ENCODE results near the gene DIPK1A. TPM values are rescaled to one million over a fixed set of nuclear protein-coding genes. Genes with fewer than 3 reads are reported as not detected.

Gene DIPK1A
- total and polyA plus RNA-seq, 12 donors = 0.91 to 10.2 (median 3.0) TPM

- no peak overlapping the region for H3K27ac ChIP-seq
- no peaks in the 10 kb centered on the region for H3K9me3 ChIP-seq (replicated peaks in 1 of 3)
- H3K4me3 ChIP-seq = no peak overlapping the region
- no peak for DNase-seq
- TF ChIP-seq CTCF (IDR thresholded peaks at IDR 0.05) (no peak), POLR2A (IDR thresholded peaks at IDR 0.05) (no peak)
- intact Hi-C loops (cut with DNase I) = loop anchor here (5.0 to 10.0 kb wide), 2 partner anchors 107 to 134 kb away; partner anchors contain the start of gene DIPK1A (in 1 of the 2)
- whole genome bisulfite sequencing, 4 donors = 62 to 69% (median 63%) methylated on average over 5 of the region's 5 CpGs
- peaks cover 0 to 7% of the 10 kb centered on the region in 2 donors for H3K4me1 ChIP-seq (replicated peaks in 1 of 2)
- no peaks in the 10 kb centered on the region for H3K36me3 ChIP-seq (replicated peaks in 1 of 2)
- H3K27me3 ChIP-seq = no peaks in the 10 kb centered on the region
Observed at GRCh38 chr1:92857817-92858216, 103.4 kb downstream of the DIPK1A start.

- H3K4me3 ChIP-seq = no peak overlapping the region
- 93 to 99% (median 97%) methylated on average over 4 of the region's 4 CpGs for WGBS, 4 donors
- intact Hi-C loops (cut with DNase I) = loop anchor here (5.0 to 10.0 kb wide), 2 partner anchors 110 to 137 kb away; partner anchors contain the start of gene DIPK1A (in 1 of the 2)
- H3K4me1 ChIP-seq (replicated peaks in 1 of 2) = peaks cover 0 to 7% of the 10 kb centered on the region in 2 donors
- H3K27ac ChIP-seq = no peak overlapping the region
- no peak for DNase-seq
- H3K36me3 ChIP-seq (replicated peaks in 1 of 2) = no peaks in the 10 kb centered on the region
- no peaks in the 10 kb centered on the region for H3K9me3 ChIP-seq (replicated peaks in 1 of 3)
- TF ChIP-seq POLR2A (IDR thresholded peaks at IDR 0.05) = no peak
- no peak for TF ChIP-seq CTCF (IDR thresholded peaks at IDR 0.05)
- no peaks in the 10 kb centered on the region for H3K27me3 ChIP-seq
Observed at GRCh38 chr1:92855236-92855635, 106.0 kb downstream of the DIPK1A start.

GRCh38 chr1:92854101-92854785 lies 107.0 kb downstream of the DIPK1A start:
- DNase-seq = no peak
- H3K4me1 ChIP-seq (replicated peaks in 1 of 2) = peaks cover 0 to 3% of the 10 kb centered on the region in 2 donors
- H3K36me3 ChIP-seq (replicated peaks in 1 of 2) = no peaks in the 10 kb centered on the region
- intact Hi-C loops (cut with DNase I) = loop anchor here in 1 of 2 donors (10.0 kb wide), 1 partner anchor 111 kb away; the partner anchor contains the start of gene DIPK1A
- no peaks in the 10 kb centered on the region for H3K9me3 ChIP-seq (replicated peaks in 1 of 3)
- no peak for TF ChIP-seq POLR2A (IDR thresholded peaks at IDR 0.05)
- no peak for TF ChIP-seq CTCF (IDR thresholded peaks at IDR 0.05)
- no peaks in the 10 kb centered on the region for H3K27me3 ChIP-seq
- H3K27ac ChIP-seq = no peak overlapping the region
- H3K4me3 ChIP-seq = no peak overlapping the region

GRCh38 chr1:92853299-92853698 lies 108.0 kb downstream of the DIPK1A start:
- Histone ChIP-seq H3K36me3 (replicated peaks in 1 of 2) (no peaks in the 10 kb centered on the region), H3K27ac (no peak overlapping the region), H3K27me3 (no peaks in the 10 kb centered on the region), H3K4me3 (no peak overlapping the region), H3K9me3 (replicated peaks in 1 of 3) (no peaks in the 10 kb centered on the region), H3K4me1 (replicated peaks in 1 of 2) (no peaks in the 10 kb centered on the region)
- WGBS, 4 donors = 72 to 95% (median 85%) methylated on average over 2 of the region's 2 CpGs
- no peak for DNase-seq
- intact Hi-C loops (cut with DNase I) = loop anchor here in 1 of 2 donors (10.0 kb wide), 1 partner anchor 112 kb away; the partner anchor contains the start of gene DIPK1A
- TF ChIP-seq CTCF (IDR thresholded peaks at IDR 0.05) = no peak
- TF ChIP-seq POLR2A (IDR thresholded peaks at IDR 0.05) = no peak

All from adrenal gland (tissue), 12 donors.